SK-N-SH (cell line): Measurements from ENCODE around the gene MTA3. TPM values are rescaled to one million over a fixed set of nuclear protein-coding genes. Genes with fewer than 3 reads are reported as not detected.

ENCODE experiments used
- CTCF ChIA-PET: fragments of 300-600, 350-600 bp; formaldehyde crosslinking; extraction: SDS; loops from one replicate; lab custom pipeline; 2021; lab: Yijun Ruan, JAX
- POLR2A ChIA-PET: fragments of 350-600 bp; sonication (Branson Sonifier 250); formaldehyde crosslinking; extraction: SDS; loops from one replicate; lab custom pipeline; 2020; ENCODE audit warnings: antibody characterized with exemption, inconsistent platforms; lab: Yijun Ruan, JAX
- DNase-seq: peaks from one replicate; pipeline ENCODE4 v3.0.0; 2012
- H2AFZ ChIP-seq: fragments of 200-600 bp; sonication (generic); 2 replicates; pipeline ENCODE4 v1.8.1; 2016; ENCODE audit warnings: antibody characterized with exemption, mild to moderate bottlenecking, low read depth
- H3F3A ChIP-seq: fragments of 200-600 bp; sonication (generic); replicated peaks from 2 replicates; pipeline ENCODE3; 2016; ENCODE audit warnings: antibody characterized with exemption, mild to moderate bottlenecking; ENCODE audit not compliant: insufficient read depth
- H3K27ac ChIP-seq, 2 experiments: fragments of 200-500 bp in 1 of 2; fragments of 200-600 bp in 1 of 2; sonication (Bioruptor generic) in 1 of 2; sonication (generic), shearing (Covaris generic) in 1 of 2; 2 replicates each; pipeline versions ENCODE4 v1.5.1 to v1.6.1; 2014 to 2016; ENCODE audit warnings: low read depth in 2 of 2, inconsistent platforms in 1 of 2, low read length in 1 of 2, mild to moderate bottlenecking in 1 of 2, mixed read lengths in 1 of 2
- H3K27me3 ChIP-seq: fragments of 200-600 bp; sonication (generic), shearing (Covaris generic); 2 replicates; pipeline ENCODE4 v1.6.1; 2016; ENCODE audit warnings: mixed run types; ENCODE audit not compliant: insufficient read depth
- H3K36me3 ChIP-seq, 2 experiments: fragments of 200-500 bp in 1 of 2; fragments of 200-600 bp in 1 of 2; sonication (Bioruptor generic) in 1 of 2; sonication (generic) in 1 of 2; replicated peaks in 1 of 2; 2 replicates each; pipeline versions ENCODE3 to v1.5.1; 2014 to 2016; ENCODE audit warnings: low read length in 1 of 2, mild to moderate bottlenecking in 1 of 2; ENCODE audit not compliant: insufficient read depth in 2 of 2, control insufficient read depth in 1 of 2
- H3K4me1 ChIP-seq, 2 experiments: fragments of 200-500 bp in 1 of 2; fragments of 200-600 bp in 1 of 2; sonication (Bioruptor generic) in 1 of 2; sonication (generic), shearing (Covaris generic) in 1 of 2; 2 replicates each; pipeline versions ENCODE4 v1.5.1 to v1.6.1; 2014 to 2016; ENCODE audit warnings: low read depth in 1 of 2, low read length in 1 of 2, mixed run types in 1 of 2; ENCODE audit not compliant: insufficient read depth in 2 of 2, control insufficient read depth in 1 of 2
- H3K4me2 ChIP-seq: fragments of 200-600 bp; sonication (generic), shearing (Covaris generic); 2 replicates; pipeline ENCODE4 v1.6.1; 2017; ENCODE audit warnings: mixed run types
- H3K4me3 ChIP-seq, 2 experiments: fragments of 200-500 bp in 1 of 2; fragments of 200-600 bp in 1 of 2; sonication (Bioruptor generic) in 1 of 2; sonication (generic), shearing (Covaris generic) in 1 of 2; 2 replicates each; pipeline versions ENCODE4 v1.5.1 to v1.8.1; 2014 to 2016; ENCODE audit warnings: low read depth in 2 of 2, inconsistent platforms in 1 of 2, low read length in 1 of 2, mild to moderate bottlenecking in 1 of 2, mixed read lengths in 1 of 2, moderate library complexity in 1 of 2
- H3K79me2 ChIP-seq: fragments of 200-600 bp; sonication (generic); 2 replicates; pipeline ENCODE4 v1.8.1; 2017; ENCODE audit warnings: mild to moderate bottlenecking; ENCODE audit not compliant: insufficient read depth
- H3K9ac ChIP-seq: fragments of 200-600 bp; sonication (generic); 2 replicates; pipeline ENCODE4 v1.6.1; 2017; ENCODE audit warnings: mixed run types
- H3K9me2 ChIP-seq: fragments of 200-600 bp; sonication (generic); 2 replicates; pipeline ENCODE4 v1.6.1; 2017; ENCODE audit warnings: mixed run types
- H3K9me3 ChIP-seq: fragments of 200-600 bp; sonication (generic); 2 replicates; pipeline ENCODE4 v1.6.1; 2017; ENCODE audit warnings: mixed run types, mild to moderate bottlenecking, moderate library complexity
- H4K20me1 ChIP-seq: fragments of 200-600 bp; sonication (generic); 2 replicates; pipeline ENCODE4 v1.6.1; 2017; ENCODE audit warnings: mild to moderate bottlenecking, mixed run types; ENCODE audit not compliant: insufficient read depth
- EP300 ChIP-seq, 2 experiments: IDR thresholded peaks; 2 replicates each; pipeline versions ENCODE4 v1.4.0 to v1.6.1; 2012; ENCODE audit warnings: borderline replicate concordance in 1 of 2, low read depth in 1 of 2, low read length in 1 of 2
- GABPA ChIP-seq: IDR thresholded peaks from 2 replicates; pipeline ENCODE4 v1.4.0; 2012; ENCODE audit warnings: low read depth, mild to moderate bottlenecking
- JUND ChIP-seq: IDR thresholded peaks from 2 replicates; pipeline ENCODE4 v1.4.0; 2012
- NFIC ChIP-seq: IDR thresholded peaks from 2 replicates; pipeline ENCODE4 v1.4.0; 2012; ENCODE audit warnings: borderline replicate concordance
- POLR2AphosphoS5 ChIP-seq: IDR thresholded peaks from 2 replicates; pipeline ENCODE4 v1.6.1; 2012; ENCODE audit warnings: low read depth, low read length
- RXRA ChIP-seq: IDR thresholded peaks from 2 replicates; pipeline ENCODE4 v1.4.0; 2012; ENCODE audit warnings: low read depth, mild to moderate bottlenecking, borderline replicate concordance
- SIN3A ChIP-seq: IDR thresholded peaks from 2 replicates; pipeline ENCODE4 v1.6.1; 2012; ENCODE audit warnings: low read depth, mild to moderate bottlenecking, low read length, moderate library complexity, borderline replicate concordance
- TCF12 ChIP-seq: IDR thresholded peaks from 2 replicates; pipeline ENCODE4 v1.4.0; 2012
- TEAD4 ChIP-seq: IDR thresholded peaks from 2 replicates; pipeline ENCODE4 v1.4.0; 2012; ENCODE audit warnings: mild to moderate bottlenecking, borderline replicate concordance; ENCODE audit not compliant: insufficient read depth
- YY1 ChIP-seq: IDR thresholded peaks from 2 replicates; pipeline ENCODE4 v1.4.0; 2012; ENCODE audit warnings: low read depth, mild to moderate bottlenecking
- WGBS: methylation state at CpG from one replicate; pipeline ENCODE4 v1.1.6; 2017; ENCODE audit warnings: low lambda C conversion rate; 5-methylcytosine and 5-hydroxymethylcytosine counted together
- polyA plus RNA-seq, 3 experiments: library from polyadenylated mRNA; depleted of rRNA; stranded (reverse); fragments of >200 nt; gene quantifications; 2 replicates each; pipeline ENCODE4 v1.2.3, GENCODE V29; 2012
- TF ChIP-seq, protein P1 (sequence below): IDR thresholded peaks from 2 replicates; pipeline ENCODE4 v1.6.1; 2012; ENCODE audit warnings: mild to moderate bottlenecking, low read depth, low read length, moderate library complexity
- TF ChIP-seq, protein P2 (sequence below): fragments of 200-600 bp; sonication (generic); IDR thresholded peaks from 2 replicates; pipeline ENCODE4 v1.6.1; 2017; ENCODE audit warnings: antibody characterized with exemption, mild to moderate bottlenecking, moderate library complexity

The MTA3 gene
- polyA plus RNA-seq, 1 of the 3 experiments (the other 2 are of a cell fraction), result 30.8 TPM

DNA sequence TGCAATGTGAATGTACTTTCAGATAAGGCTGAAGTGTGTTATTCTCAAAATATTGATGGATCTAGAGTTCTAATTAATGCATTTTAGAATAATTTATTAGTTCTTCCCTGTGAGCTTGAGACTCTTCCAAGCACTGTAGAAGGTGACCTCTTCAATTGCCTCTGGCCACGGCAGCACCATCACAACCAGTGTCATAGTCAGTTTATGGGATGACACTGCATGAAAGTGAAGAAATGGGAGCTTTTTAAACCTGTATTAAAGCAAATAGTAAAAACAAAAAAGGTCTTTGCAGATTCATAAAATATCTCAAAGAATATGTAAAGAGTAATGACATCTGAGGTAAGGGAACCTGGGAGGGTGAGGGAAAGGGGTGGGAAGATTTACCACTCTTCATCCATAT, 143.5 kb downstream of the MTA3 start (continued):
- TF ChIP-seq, protein P1, sequence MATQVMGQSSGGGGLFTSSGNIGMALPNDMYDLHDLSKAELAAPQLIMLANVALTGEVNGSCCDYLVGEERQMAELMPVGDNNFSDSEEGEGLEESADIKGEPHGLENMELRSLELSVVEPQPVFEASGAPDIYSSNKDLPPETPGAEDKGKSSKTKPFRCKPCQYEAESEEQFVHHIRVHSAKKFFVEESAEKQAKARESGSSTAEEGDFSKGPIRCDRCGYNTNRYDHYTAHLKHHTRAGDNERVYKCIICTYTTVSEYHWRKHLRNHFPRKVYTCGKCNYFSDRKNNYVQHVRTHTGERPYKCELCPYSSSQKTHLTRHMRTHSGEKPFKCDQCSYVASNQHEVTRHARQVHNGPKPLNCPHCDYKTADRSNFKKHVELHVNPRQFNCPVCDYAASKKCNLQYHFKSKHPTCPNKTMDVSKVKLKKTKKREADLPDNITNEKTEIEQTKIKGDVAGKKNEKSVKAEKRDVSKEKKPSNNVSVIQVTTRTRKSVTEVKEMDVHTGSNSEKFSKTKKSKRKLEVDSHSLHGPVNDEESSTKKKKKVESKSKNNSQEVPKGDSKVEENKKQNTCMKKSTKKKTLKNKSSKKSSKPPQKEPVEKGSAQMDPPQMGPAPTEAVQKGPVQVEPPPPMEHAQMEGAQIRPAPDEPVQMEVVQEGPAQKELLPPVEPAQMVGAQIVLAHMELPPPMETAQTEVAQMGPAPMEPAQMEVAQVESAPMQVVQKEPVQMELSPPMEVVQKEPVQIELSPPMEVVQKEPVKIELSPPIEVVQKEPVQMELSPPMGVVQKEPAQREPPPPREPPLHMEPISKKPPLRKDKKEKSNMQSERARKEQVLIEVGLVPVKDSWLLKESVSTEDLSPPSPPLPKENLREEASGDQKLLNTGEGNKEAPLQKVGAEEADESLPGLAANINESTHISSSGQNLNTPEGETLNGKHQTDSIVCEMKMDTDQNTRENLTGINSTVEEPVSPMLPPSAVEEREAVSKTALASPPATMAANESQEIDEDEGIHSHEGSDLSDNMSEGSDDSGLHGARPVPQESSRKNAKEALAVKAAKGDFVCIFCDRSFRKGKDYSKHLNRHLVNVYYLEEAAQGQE, result no peak
- TF ChIP-seq GABPA, result no peak
- TF ChIP-seq, protein P2, sequence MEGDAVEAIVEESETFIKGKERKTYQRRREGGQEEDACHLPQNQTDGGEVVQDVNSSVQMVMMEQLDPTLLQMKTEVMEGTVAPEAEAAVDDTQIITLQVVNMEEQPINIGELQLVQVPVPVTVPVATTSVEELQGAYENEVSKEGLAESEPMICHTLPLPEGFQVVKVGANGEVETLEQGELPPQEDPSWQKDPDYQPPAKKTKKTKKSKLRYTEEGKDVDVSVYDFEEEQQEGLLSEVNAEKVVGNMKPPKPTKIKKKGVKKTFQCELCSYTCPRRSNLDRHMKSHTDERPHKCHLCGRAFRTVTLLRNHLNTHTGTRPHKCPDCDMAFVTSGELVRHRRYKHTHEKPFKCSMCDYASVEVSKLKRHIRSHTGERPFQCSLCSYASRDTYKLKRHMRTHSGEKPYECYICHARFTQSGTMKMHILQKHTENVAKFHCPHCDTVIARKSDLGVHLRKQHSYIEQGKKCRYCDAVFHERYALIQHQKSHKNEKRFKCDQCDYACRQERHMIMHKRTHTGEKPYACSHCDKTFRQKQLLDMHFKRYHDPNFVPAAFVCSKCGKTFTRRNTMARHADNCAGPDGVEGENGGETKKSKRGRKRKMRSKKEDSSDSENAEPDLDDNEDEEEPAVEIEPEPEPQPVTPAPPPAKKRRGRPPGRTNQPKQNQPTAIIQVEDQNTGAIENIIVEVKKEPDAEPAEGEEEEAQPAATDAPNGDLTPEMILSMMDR, result no peak
- no peak for TF ChIP-seq TEAD4

GRCh38 chr2:42712934-42713333, 144.5 kb downstream of the MTA3 start:
- Histone ChIP-seq H3K79me2 (no peaks in the 10 kb centered on the region), H3K4me1 (no peaks in the 10 kb centered on the region; a peak in 2 of 4 replicates), H3K4me2 (no peak overlapping the region), H4K20me1 (no peaks in the 10 kb centered on the region), H3K27ac (no peak overlapping the region)
- DNase-seq, result no peak
- TF ChIP-seq NFIC, result no peak
- TF ChIP-seq EP300 (IDR thresholded peaks at IDR 0.05; ENCODE audit: borderline replicate concordance in 1 of 2, low read depth in 1 of 2, low read length in 1 of 2), result no peak
- TF ChIP-seq POLR2AphosphoS5, result no peak
- TF ChIP-seq JUND, result no peak
- no peak for TF ChIP-seq YY1
- TF ChIP-seq SIN3A, result no peak
- TF ChIP-seq TCF12, result no peak
- TF ChIP-seq RXRA, result no peak
- no peak for TF ChIP-seq TEAD4
- TF ChIP-seq, protein P1, result no peak
- TF ChIP-seq, all 33 proteins: peak for 0
- CTCF ChIA-PET, result interaction anchor here (0.6 to 1.7 kb wide), 6 partner anchors 9 to 351 kb away, joined by 3 to 5 read pairs (median 3); no protein-coding TSS in a partner anchor
- POLR2A ChIA-PET, result no interaction called here
- 98% methylated on average over 2 of the region's 2 CpGs for WGBS
- Histone ChIP-seq H3K9me2 (no peaks in the 10 kb centered on the region), H3K9me3 (no peaks in the 10 kb centered on the region), H3K36me3 (peaks cover 17 to 23% of the 10 kb centered on the region in 2 experiments), H3K4me3 (no peak overlapping the region), H3F3A (no peaks in the 10 kb centered on the region), H2AFZ (no peak overlapping the region), H3K9ac (no peak overlapping the region), H3K27me3 (no peaks in the 10 kb centered on the region)
